GM19025 (cell line): Measurements from ENCODE around the gene ANKRD17.

Experiments used
- ATAC-seq: cut with Tn5 transposase; IDR thresholded peaks from one replicate; pipeline ENCODE4 v1.9.1; 2021; ENCODE audit warnings: mild to moderate bottlenecking, low read depth, moderate library complexity; ENCODE audit not compliant: unreplicated experiment

ANKRD17 gene

GRCh38 chr4:73066445-73066844 lies 192.2 kb downstream of the ANKRD17 start:
- ATAC-seq, result no peak

- no peak for ATAC-seq
Measured at GRCh38 chr4:73064536-73064935, 194.1 kb downstream of the ANKRD17 start.

GRCh38 chr4:73055241-73055897 lies 203.2 kb downstream of the ANKRD17 start:
- ATAC-seq, result peak; percentile 74

- no peak for ATAC-seq
Measured at GRCh38 chr4:73053974-73054480, 204.6 kb downstream of the ANKRD17 start.

GRCh38 chr4:73053076-73053475 lies 205.5 kb downstream of the ANKRD17 start:
- ATAC-seq, result no peak

GRCh38 chr4:73051625-73052024 lies 207.0 kb downstream of the ANKRD17 start:
- no peak for ATAC-seq

- no peak for ATAC-seq
Measured at GRCh38 chr4:73045879-73046278, 212.7 kb downstream of the ANKRD17 start.

- no peak for ATAC-seq
Measured at GRCh38 chr4:73037057-73037456, 221.5 kb downstream of the ANKRD17 start.

GRCh38 chr4:73036123-73036522 lies 222.5 kb downstream of the ANKRD17 start:
- ATAC-seq, result no peak

GRCh38 chr4:73034896-73035295 lies 223.7 kb downstream of the ANKRD17 start:
- no peak for ATAC-seq

GRCh38 chr4:73028621-73029020 lies 230.0 kb downstream of the ANKRD17 start:
- ATAC-seq, result no peak
